GM18867 (cell line): Measurements from ENCODE around the gene DAB2IP.
"Not testable (repeated sequence)": the region's sequence is repeated elsewhere in the genome, so short reads cannot be mapped to it uniquely, and the experiment has no call there.

Experiments used
- ATAC-seq: cut with Tn5 transposase; IDR thresholded peaks from one replicate; pipeline ENCODE4 v1.9.1; 2021; ENCODE audit warnings: mild to moderate bottlenecking, moderate library complexity; ENCODE audit not compliant: unreplicated experiment

The DAB2IP gene

GRCh38 chr9:121651295-121652020 lies at the start of gene DAB2IP:
Gene DAB2IP, plus strand, starts transcription at chr9:121651634. Its CDS starts 142 bp downstream, at chr9:121651776.
- ATAC-seq: no peak

DNA sequence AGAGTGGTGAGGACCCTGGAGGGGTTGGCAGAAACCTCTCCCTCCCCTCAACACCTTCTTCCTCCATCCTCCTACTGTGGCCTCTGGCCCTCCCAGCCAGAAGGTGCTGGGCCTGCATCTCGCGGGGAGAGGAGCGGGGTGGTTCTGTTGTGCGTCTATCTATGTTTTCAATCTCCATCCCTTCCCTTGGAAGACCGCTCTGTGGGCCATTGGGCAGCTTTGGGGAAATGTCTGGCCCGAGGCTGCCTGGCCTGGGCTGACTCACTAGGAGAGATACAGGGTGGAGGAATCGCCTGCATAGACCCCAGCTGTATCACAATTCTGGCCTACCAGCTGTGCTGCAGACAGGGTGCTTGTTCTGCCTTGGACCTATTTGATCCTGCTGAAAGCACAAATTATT lies 48.4 kb upstream of the DAB2IP start:
- ATAC-seq: no peak

- ATAC-seq: no peak
Measured at GRCh38 chr9:121604242-121604641, 47.2 kb upstream of the DAB2IP start.

DNA sequence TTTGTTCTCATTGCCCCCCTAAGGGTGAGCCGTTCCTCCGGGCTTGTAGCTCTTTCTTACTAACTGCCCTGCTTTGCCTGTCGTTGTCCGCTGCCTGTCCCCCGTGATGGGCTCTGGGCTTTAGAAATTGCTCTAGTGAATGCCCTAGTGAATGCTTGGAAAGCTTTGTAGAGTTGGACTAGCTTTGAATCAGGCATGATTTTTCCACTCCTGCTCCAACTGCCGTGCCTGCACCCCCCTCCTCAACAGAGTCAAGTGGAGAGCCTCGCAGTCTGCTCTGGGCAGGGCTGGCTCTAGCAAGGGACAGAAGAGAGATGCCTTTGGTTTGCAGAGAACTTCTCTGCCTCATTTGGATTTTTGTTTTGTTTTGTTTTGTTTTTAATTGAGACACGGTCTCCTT lies 46.8 kb upstream of the DAB2IP start:
- ATAC-seq: no peak

DNA sequence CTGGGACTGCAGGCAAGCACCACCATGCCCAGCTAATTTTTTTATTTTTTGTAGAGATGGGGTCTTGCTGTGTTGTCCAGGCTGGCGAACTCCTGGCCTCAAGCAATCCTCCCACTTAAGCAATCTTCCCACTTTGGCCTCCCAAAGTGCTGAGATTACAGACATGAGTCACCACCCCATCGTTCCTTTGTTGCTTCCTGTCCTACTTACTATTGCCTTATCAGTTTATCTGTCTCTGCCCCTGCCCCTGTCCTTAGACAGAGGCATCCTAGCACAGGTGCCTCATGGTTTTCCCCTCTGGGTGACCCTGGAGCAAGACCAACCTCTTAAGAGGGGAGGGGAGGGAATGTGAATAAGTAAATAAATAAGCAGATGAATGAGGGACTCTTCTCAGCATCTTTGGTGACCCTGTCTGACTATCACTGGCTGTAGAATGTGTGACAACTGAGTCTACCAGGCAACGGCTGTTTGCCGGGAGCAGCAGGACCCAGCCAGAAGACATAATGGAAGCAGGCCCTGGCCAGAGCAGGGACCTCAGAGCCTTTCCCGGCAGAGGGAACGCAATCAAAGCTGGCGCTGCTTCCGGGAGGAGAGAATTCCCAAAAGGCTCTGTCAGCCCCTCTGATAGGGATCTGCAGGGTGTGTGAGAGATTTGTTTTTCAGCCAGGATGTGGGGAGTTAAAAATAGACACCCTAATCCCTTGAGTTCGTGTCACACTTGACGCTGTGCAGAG lies 43.8 kb upstream of the DAB2IP start:
- no peak for ATAC-seq

GRCh38 chr9:121608168-121608853 lies 43.1 kb upstream of the DAB2IP start:
- no peak for ATAC-seq

DNA sequence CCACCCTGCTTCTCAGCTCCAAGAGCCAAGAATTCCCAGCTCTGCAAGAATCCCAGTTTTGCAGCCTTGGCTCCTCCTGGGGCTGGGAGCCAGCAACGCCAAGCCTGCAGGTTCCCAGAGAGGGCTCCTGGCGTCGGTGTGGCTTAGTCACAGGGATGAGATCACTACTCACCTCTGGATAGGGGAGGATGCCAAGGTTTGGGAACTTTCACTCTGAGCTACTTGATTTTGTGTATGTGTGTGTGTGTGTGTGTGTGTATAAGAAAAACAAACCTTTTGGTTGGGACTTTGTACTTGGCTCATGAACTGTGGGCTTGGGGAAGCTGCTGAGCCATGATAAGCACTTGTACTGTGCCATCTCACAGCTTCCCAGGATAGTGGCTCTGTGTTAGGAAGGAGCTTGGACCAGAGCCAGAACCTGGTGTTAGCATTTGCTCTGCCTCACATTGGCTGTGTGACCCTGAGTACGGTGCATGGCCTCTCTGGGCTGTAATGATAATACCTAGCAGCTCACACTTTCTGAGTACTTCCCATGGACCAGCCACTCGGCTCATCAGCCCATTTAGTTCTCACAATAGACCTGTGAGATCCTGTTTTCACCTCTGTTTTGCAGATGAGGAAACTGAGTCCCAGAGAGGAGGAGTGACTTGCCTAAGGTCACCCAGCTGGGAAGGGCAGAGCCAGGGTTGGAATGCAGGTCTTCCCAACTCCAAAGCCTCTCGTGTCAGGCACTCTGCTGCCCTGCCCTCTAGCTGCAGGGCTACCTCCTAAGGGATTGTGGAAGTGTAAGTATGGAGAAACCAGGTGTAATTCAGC lies 41.4 kb upstream of the DAB2IP start:
- no peak for ATAC-seq

- ATAC-seq: no peak
Measured at GRCh38 chr9:121610638-121610953, 40.8 kb upstream of the DAB2IP start.

DNA sequence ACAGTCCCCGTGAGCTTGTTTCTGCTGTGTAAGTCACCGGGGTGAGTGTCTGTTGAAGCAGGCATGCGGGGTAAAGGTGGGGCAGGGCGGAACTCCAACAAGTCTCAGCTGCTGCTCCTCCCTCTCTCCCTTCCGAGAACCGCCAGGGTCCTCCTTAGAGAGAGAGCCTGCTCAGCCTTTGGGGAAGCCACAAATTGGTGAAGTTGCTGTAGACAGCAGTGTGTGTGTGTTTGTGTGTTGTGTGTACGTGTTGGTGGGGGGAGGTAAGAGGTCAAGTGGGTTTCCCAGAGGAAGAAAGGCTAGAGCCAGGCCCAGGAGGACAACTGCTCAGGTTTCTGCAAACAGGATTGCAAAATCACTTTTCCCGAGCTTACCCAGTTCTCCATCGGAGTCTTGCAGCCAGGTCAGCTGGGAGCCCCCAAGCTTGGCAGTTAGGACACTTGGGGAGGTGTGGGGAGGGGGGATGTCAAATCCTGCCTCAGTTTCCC lies 38.9 kb upstream of the DAB2IP start:
- no peak for ATAC-seq

DNA sequence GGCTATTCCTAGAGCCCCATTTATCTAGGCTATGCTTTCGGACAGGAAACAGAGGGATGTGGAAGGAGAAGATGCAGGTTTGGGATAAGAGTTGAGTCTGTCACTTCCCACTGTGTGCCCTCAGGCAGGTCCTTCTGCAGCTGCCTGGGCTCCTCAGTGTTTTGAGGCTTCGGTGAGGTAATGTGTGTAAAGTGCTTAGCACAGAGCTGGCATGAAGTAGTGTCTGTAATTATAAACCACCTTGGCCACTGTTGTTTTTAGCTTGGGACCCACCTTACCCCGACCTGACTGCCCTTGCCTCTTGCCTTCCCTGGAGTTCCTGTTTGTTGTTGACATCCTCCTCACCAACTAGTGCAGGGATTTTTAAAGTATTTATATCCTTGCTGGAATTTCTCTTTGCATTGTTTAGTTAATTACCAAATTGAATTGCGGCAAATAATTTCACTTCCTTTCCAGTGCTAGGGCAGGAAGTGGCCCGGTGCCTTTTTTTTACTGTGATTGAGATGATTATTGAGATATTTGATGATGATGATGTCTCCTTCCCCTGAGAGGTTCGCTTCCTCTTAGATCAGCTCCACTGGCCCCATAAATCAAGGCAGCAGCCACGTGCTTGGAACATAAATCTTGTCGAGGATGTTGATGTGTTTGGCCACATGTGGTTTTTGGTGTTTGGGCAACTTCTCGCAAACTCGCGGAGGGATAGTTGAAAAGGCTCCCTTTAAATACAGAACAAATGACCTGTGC lies 38.3 kb upstream of the DAB2IP start:
- ATAC-seq: no peak

- ATAC-seq: no peak
Measured at GRCh38 chr9:121616123-121616755, 35.2 kb upstream of the DAB2IP start.

DNA sequence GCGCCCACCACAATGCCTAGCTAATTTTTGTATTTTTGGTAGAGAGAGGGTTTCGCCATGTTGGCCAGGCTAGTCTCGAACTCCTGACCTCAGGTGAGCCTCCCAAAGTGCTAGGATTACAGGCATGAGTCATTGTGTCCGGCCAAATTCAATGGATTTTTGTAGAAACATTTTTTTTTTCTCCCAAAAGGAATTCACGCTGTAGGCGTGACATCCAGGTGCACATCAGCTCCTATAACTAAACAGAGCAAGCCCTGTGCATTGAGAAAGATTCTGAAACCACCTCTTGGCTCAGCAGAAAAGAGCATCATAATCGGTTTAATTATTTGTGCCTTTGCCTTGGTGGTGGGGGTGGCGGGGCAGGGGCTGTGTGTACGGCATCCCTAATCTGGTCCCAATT lies 32.9 kb upstream of the DAB2IP start:
- ATAC-seq: no peak

- not testable (repeated sequence) for ATAC-seq
Measured at GRCh38 chr9:121618910-121619309, 32.5 kb upstream of the DAB2IP start.

DNA sequence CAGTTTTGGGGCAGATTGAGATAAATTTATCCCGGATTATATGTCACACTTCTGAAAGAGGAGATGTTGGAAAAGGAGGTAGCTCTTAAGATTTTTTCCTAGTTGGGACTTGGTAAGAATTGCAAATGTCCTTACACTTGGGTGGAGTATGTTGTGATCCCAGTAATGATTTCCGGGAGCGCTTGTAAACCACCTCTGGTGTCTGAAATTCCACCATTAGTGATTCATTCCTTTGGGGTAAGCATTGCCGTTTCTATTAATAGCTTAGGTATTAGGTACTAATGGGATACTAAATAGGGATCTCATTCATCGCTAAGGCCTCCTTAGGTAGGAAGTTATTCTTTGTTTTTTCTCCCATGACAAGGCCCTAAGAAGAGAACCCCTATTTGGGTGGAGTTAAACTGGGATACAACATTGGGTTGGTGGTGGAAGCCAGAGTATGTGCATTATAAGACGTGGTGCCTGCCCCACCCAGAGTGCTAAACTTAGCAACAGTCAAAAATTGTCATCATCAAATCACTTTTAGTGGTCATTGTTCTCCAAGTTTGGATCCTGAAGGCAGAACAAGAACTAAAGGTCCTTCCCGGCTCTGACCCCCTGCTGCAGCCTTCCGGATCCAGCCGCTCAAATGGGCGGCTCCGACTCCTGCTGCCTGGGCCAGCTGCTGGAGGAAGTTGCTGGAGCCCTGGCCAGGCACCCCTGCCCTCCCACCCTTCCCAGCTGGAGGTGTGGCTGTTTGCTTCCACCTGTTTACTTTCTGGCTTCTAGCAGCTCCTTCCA lies 31.7 kb upstream of the DAB2IP start:
- no peak for ATAC-seq

DNA sequence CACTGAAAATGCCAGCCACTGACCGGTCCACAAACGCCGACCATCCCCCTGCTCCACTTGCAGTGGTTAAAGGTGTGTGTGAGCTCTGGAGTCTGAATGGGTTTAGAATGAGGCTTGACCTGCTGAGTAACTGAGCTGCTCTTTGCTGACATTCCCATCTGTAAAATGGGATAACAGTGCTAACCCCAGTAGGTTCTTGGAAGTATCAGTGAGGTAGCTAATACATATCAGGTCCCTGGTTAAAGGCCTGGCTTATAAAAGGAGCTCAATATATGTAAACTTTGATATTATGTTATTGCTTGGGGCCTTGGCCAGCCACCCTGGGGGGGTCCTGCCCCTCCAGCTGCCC lies 31.1 kb upstream of the DAB2IP start:
- no peak for ATAC-seq

DNA sequence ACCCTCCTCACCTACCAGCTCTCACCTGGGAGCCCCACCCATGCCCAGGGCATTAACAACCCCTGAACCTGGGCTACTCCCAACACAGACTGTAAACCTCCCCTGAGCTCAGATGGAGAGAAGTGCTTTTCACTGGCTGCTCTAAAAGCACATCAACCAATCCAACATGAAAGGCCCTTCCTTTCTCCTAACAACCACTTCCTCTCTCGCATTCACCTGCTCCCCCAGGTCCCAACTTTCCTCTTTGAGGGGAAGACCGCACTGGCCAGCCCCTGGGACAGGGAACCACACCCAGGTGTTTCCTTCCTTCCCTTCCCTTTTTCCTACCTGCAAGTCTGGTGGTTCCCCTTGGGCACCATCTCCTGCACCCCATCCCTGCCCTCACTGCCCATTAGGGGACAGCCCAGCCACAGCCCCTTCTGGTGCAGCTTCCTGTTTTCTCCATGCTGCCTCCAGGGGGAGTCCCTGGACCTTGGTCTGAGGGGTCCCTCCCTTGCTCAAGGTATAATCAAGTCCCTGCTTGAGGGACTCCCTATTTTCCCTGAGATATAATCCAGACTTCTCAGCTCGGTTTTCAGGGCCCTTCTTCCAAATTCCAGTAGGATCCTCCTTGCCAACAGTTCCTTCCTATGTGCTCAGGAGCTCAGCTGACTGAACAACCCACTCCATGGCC lies 30.5 kb upstream of the DAB2IP start:
- no peak for ATAC-seq

GRCh38 chr9:121622387-121623203 lies 28.8 kb upstream of the DAB2IP start:
- no peak for ATAC-seq

DNA sequence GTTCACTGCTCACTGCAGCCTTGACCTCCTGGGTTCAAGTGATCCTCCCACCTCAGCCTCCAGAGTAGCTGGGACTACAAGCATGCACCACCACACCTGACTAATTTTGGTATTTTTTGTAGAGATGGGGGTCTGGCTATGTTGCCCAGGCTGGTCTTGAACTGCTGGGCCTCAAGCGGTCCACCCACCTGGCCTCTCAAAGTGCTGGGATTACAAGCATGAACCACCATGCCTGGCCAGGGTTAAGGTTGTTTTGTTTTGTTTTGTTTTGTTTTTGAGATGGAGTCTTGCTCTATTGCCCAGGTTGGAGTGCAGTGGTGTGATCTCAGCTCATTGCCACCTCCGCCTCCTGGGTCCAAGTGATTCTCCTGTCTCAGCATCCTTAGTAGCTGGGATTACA lies 28.0 kb upstream of the DAB2IP start:
- not testable (repeated sequence) for ATAC-seq
